NCI-H345 treated with DMSO at 0.1 percent for 48 hours (cell line): ENCODE results near the gene RARRES1.

Experiments
- DNase-seq: peaks from one replicate; lab custom pipeline; 2025; ENCODE audit not compliant: unreplicated experiment; lab: John Stamatoyannopoulos, UW

Gene RARRES1

GRCh38 chr3:158765518-158766205 is 33.4 kb upstream of the RARRES1 start:
- DNase-seq: no peak

GRCh38 chr3:158763421-158763820 is 31.2 kb upstream of the RARRES1 start:
- no peak for DNase-seq

GRCh38 chr3:158762701-158763100 is 30.4 kb upstream of the RARRES1 start:
- DNase-seq: no peak

- DNase-seq: no peak
Measured at GRCh38 chr3:158761350-158761749, 29.1 kb upstream of the RARRES1 start.

GRCh38 chr3:158755421-158755820 is 23.2 kb upstream of the RARRES1 start:
- DNase-seq: no peak

GRCh38 chr3:158753854-158754253 is 21.6 kb upstream of the RARRES1 start:
- no peak for DNase-seq

GRCh38 chr3:158751316-158751715 is 19.1 kb upstream of the RARRES1 start:
- no peak for DNase-seq

- DNase-seq: no peak
Measured at GRCh38 chr3:158750016-158750415, 17.8 kb upstream of the RARRES1 start.

GRCh38 chr3:158749526-158749925 is 17.3 kb upstream of the RARRES1 start:
- no peak for DNase-seq

GRCh38 chr3:158748237-158748828 is 16.1 kb upstream of the RARRES1 start:
- no peak for DNase-seq

GRCh38 chr3:158747417-158747816 is 15.2 kb upstream of the RARRES1 start:
- no peak for DNase-seq

- DNase-seq: no peak
Measured at GRCh38 chr3:158745551-158745950, 13.3 kb upstream of the RARRES1 start.

GRCh38 chr3:158744567-158745288 is 12.5 kb upstream of the RARRES1 start:
- no peak for DNase-seq

- no peak for DNase-seq
Measured at GRCh38 chr3:158743664-158744566, 11.7 kb upstream of the RARRES1 start.

GRCh38 chr3:158742871-158743663 is 10.8 kb upstream of the RARRES1 start:
- DNase-seq: no peak

GRCh38 chr3:158739661-158740060 is 7.4 kb upstream of the RARRES1 start:
- no peak for DNase-seq

GRCh38 chr3:158739078-158739477 is 6.8 kb upstream of the RARRES1 start:
- no peak for DNase-seq

- no peak for DNase-seq
Measured at GRCh38 chr3:158738653-158739052, 6.4 kb upstream of the RARRES1 start.

GRCh38 chr3:158737976-158738615 is 5.8 kb upstream of the RARRES1 start:
- DNase-seq: no peak

GRCh38 chr3:158737410-158737809 is 5.2 kb upstream of the RARRES1 start:
- no peak for DNase-seq
